OCI-LY1 (cell line): ENCODE data around the gene ARSI.

Experiments used
- H2AFZ ChIP-seq: fragments of 200-600 bp; sonication (generic), shearing (Covaris generic); 2 replicates; pipeline ENCODE4 v1.6.0; 2014; ENCODE audit warnings: antibody characterized with exemption, mild to moderate bottlenecking, low read length
- H3F3A ChIP-seq: fragments of 200-600 bp; sonication (generic), shearing (Covaris generic); 2 replicates; pipeline ENCODE4 v1.6.0; 2014; ENCODE audit warnings: mild to moderate bottlenecking, antibody characterized with exemption, low read length, moderate library complexity; ENCODE audit not compliant: insufficient read depth
- H3K27ac ChIP-seq: fragments of 200-600 bp; sonication (generic); 2 replicates; pipeline ENCODE4 v1.5.1; 2014; ENCODE audit warnings: low read length, mixed run types, mild to moderate bottlenecking, low read depth; ENCODE audit not compliant: poor library complexity, severe bottlenecking
- H3K27me3 ChIP-seq: fragments of 200-600 bp; sonication (generic); 2 replicates; pipeline ENCODE4 v1.6.0; 2014; ENCODE audit warnings: antibody characterized with exemption, mild to moderate bottlenecking, low read length, moderate library complexity; ENCODE audit not compliant: insufficient read depth
- H3K36me3 ChIP-seq: fragments of 200-600 bp; sonication (generic); 2 replicates; pipeline ENCODE4 v1.6.1; 2014; ENCODE audit warnings: mild to moderate bottlenecking, antibody characterized with exemption, low read length, moderate library complexity, mixed read lengths; ENCODE audit not compliant: insufficient read depth
- H3K4me1 ChIP-seq: fragments of 200-600 bp; sonication (generic); 2 replicates; pipeline ENCODE4 v1.5.1; 2014; ENCODE audit warnings: mild to moderate bottlenecking, low read length, moderate library complexity; ENCODE audit not compliant: insufficient read depth, severe bottlenecking
- H3K4me2 ChIP-seq: fragments of 200-600 bp; sonication (generic), shearing (Covaris generic); 2 replicates; pipeline ENCODE4 v1.6.1; 2014; ENCODE audit warnings: low read length
- H3K4me3 ChIP-seq: fragments of 200-600 bp; sonication (generic); 2 replicates; pipeline ENCODE4 v1.5.1; 2014; ENCODE audit warnings: low read length, low read depth, mild to moderate bottlenecking, mixed read lengths; ENCODE audit not compliant: poor library complexity, severe bottlenecking
- H3K79me2 ChIP-seq: fragments of 200-600 bp; shearing (Covaris generic); 2 replicates; pipeline ENCODE4 v1.6.1; 2016; ENCODE audit warnings: mixed run types, low read length, mixed read lengths; ENCODE audit not compliant: insufficient read depth
- H3K9ac ChIP-seq: fragments of 200-600 bp; sonication (generic), shearing (Covaris generic); 2 replicates; pipeline ENCODE4 v1.6.1; 2014; ENCODE audit warnings: mild to moderate bottlenecking, low read length, mixed read lengths
- H3K9me2 ChIP-seq: fragments of 200-600 bp; sonication (generic), shearing (Covaris generic); 2 replicates; pipeline ENCODE4 v1.6.1; 2014; ENCODE audit warnings: low read depth, mild to moderate bottlenecking, low read length, mixed read lengths
- H3K9me3 ChIP-seq: fragments of 200-600 bp; shearing (Covaris generic); 2 replicates; pipeline ENCODE4 v1.6.1; 2014; ENCODE audit warnings: low read length, mixed read lengths
- H4K20me1 ChIP-seq: fragments of 200-600 bp; sonication (generic), shearing (Covaris generic); 2 replicates; pipeline ENCODE4 v1.6.0; 2016; ENCODE audit warnings: mild to moderate bottlenecking, low read length; ENCODE audit not compliant: insufficient read depth
- EZH2 ChIP-seq: fragments of 200-600 bp; sonication (generic), shearing (Covaris generic); IDR thresholded peaks from 2 replicates; pipeline ENCODE4 v1.8.0; 2017; ENCODE audit warnings: borderline replicate concordance, mixed run types, mild to moderate bottlenecking, antibody characterized with exemption, low read length, moderate library complexity, mixed read lengths
- TF ChIP-seq, protein P1 (sequence below): fragments of 200-600 bp; sonication (generic), shearing (Covaris generic); IDR thresholded peaks from 2 replicates; pipeline ENCODE4 v1.5.1; 2017; ENCODE audit warnings: mild to moderate bottlenecking, antibody characterized with exemption, low read length, moderate library complexity, mixed read lengths

The ARSI gene

GRCh38 chr5:150271296-150271692, 31.4 kb downstream of the ARSI start:
- no peaks in the 10 kb centered on the region for H3K4me1 ChIP-seq
- no peak for TF ChIP-seq EZH2
- TF ChIP-seq, protein P1, sequence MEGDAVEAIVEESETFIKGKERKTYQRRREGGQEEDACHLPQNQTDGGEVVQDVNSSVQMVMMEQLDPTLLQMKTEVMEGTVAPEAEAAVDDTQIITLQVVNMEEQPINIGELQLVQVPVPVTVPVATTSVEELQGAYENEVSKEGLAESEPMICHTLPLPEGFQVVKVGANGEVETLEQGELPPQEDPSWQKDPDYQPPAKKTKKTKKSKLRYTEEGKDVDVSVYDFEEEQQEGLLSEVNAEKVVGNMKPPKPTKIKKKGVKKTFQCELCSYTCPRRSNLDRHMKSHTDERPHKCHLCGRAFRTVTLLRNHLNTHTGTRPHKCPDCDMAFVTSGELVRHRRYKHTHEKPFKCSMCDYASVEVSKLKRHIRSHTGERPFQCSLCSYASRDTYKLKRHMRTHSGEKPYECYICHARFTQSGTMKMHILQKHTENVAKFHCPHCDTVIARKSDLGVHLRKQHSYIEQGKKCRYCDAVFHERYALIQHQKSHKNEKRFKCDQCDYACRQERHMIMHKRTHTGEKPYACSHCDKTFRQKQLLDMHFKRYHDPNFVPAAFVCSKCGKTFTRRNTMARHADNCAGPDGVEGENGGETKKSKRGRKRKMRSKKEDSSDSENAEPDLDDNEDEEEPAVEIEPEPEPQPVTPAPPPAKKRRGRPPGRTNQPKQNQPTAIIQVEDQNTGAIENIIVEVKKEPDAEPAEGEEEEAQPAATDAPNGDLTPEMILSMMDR: no peak
- no peak overlapping the region for H3K4me3 ChIP-seq
- no peaks in the 10 kb centered on the region for H3K36me3 ChIP-seq
- no peaks in the 10 kb centered on the region for H3K9me2 ChIP-seq
- H3K79me2 ChIP-seq: no peaks in the 10 kb centered on the region
- no peaks in the 10 kb centered on the region for H3F3A ChIP-seq
- no peak overlapping the region for H3K9ac ChIP-seq
- H3K27ac ChIP-seq: no peak overlapping the region
- H3K4me2 ChIP-seq: no peak overlapping the region
- no peak overlapping the region for H2AFZ ChIP-seq
- no peaks in the 10 kb centered on the region for H3K9me3 ChIP-seq
- no peaks in the 10 kb centered on the region; the same call in 1 of the 2 replicates for H3K27me3 ChIP-seq
- H4K20me1 ChIP-seq: no peaks in the 10 kb centered on the region

DNA sequence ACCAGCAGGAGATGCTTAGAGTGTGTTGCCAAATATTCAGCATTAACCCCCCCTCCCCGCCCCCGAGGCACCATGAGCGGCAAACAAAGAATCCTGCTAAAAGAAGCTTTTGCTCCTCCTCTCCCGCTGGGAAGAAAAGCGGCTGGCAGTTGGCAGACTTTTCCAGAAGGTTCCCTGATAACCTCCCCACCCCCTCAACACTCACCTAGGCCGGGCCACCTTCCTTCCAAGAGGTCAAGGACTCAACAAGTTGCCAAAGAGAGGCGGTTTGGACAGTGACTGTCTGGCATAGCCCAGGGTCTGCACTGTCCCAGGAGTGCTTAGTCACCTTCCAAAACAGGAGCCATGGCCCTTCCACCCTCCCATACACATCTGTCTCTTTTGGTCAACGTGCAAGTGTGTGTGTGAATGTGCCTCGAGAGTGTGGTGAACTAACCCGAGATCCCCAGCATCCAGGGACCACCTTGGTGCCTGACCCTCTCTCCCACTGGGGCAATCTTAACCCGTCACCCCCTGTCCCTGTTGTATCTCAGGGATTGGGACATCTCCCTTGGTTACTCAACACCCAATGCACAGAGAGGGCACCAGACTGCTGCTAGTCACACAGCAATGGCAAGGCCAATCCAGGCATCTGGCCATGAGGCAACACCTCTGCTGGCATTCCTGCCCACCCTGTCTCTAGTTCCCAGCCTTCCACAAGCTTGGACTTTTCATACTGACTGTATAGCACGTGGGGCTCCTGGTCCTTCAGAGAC, 32.0 kb downstream of the ARSI start:
- Histone ChIP-seq H3K4me2 (no peak overlapping the region), H3K4me1 (no peaks in the 10 kb centered on the region), H3K27ac (no peak overlapping the region), H3K9me2 (no peaks in the 10 kb centered on the region), H3F3A (no peaks in the 10 kb centered on the region), H3K27me3 (no peaks in the 10 kb centered on the region; the same call in 1 of the 2 replicates), H2AFZ (no peak overlapping the region), H3K9ac (no peak overlapping the region), H3K36me3 (no peaks in the 10 kb centered on the region), H3K9me3 (no peaks in the 10 kb centered on the region), H3K79me2 (no peaks in the 10 kb centered on the region), H4K20me1 (no peaks in the 10 kb centered on the region), H3K4me3 (no peak overlapping the region)
- TF ChIP-seq EZH2: no peak
- TF ChIP-seq, protein P1: no peak

DNA sequence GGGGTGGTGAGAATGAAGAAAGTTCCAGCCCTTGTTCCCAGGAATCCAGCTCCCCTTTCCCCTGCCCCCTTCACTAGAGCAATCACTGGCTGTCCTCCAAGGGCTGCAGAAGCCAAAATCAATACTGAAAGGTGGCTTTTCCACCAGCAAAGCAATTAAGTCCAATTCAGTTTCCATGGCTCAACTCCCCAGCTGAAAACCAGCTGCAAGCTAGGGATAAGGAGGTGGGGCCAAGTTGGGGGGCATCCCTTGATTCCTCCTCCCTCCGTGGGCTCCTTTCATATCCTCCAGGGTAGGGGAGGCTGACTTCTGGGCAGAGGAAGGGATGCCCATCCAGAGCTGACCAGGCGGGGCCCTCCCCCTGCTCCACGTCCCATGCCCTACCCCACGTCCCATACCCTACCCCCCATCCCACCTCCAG, 35.8 kb downstream of the ARSI start:
- Histone ChIP-seq H2AFZ (no peak overlapping the region), H3F3A (no peaks in the 10 kb centered on the region), H3K4me2 (no peak overlapping the region), H3K9me3 (no peaks in the 10 kb centered on the region), H3K4me3 (no peak overlapping the region), H4K20me1 (no peaks in the 10 kb centered on the region), H3K36me3 (no peaks in the 10 kb centered on the region), H3K4me1 (no peaks in the 10 kb centered on the region), H3K9me2 (no peaks in the 10 kb centered on the region), H3K79me2 (no peaks in the 10 kb centered on the region), H3K9ac (no peak overlapping the region), H3K27me3 (no peaks in the 10 kb centered on the region; the same call in 1 of the 2 replicates), H3K27ac (no peak overlapping the region)
- TF ChIP-seq, protein P1: no peak
